Cardiac septum (tissue), 1 donor: ENCODE results near the gene SRGAP1. TPM values are rescaled to one million over a fixed set of nuclear protein-coding genes. Genes with fewer than 3 reads are reported as not detected.

Experiments
- DNase-seq: peaks from one replicate; pipeline ENCODE4 v3.0.0-alpha.2; 2020; ENCODE audit warnings: low spot score
- intact Hi-C: fragments of 100-400 bp; cut with DNase I; formaldehyde crosslinking; loops from one replicate; pipeline ENCODE4 v1.14.0; 2022
- total RNA-seq: library from RNA; stranded (reverse); fragmentation: NEBNext Ultra II Directional; extraction: Animal tissue kit (Norgen Biotek cat#: 25700); gene quantifications from one replicate; pipeline ENCODE4 v1.2.1, GENCODE V29; 2021
- donor health status: DM: no; HTN: no; CAD: no.

Gene SRGAP1
- total RNA-seq, 1 donor from 2014 or later = 5.9 TPM

DNA sequence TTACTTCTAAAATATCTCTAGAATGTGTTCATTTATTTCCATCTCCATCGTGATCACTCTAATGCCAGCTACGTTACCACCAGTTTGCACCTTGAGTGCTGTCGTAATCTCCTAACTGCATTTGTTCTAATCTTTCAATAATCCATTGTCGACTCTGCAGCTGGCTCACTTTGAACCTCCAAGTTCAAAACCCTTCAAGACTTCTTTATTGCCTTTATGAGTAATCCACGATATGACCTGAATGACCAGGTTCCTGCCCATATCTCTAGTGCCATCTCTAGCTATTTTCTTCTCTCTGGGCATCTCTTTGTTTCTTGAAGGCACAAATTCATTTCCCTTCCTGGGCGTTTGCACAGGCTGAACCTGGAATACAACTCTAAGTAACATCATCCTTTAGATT lies 76.7 kb downstream of the SRGAP1 start:
- intact Hi-C loops = no loop called here
- no peak for DNase-seq

DNA sequence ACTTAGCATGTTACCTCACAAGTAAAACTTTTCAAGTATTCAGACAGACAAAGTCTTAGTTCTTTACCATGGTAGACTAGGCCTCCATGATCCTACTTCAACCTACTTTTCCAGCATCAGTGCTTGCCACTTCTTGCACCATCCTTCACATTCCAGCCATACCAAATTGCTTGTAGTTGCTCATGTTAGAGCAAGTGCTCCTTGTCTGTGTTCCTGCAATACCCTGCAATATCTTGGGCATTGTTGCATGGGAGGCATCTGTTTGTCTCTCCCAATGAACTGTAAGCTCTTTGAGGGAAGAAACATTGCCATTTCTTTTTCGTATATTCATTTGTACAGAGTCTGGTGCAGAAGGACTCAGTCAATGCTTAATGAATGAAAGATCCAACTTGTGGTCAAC lies 78.0 kb downstream of the SRGAP1 start:
- intact Hi-C loops = no loop called here
- DNase-seq = no peak

- intact Hi-C loops = no loop called here
Measured at GRCh38 chr12:63924781-63925180, 80.3 kb downstream of the SRGAP1 start.

GRCh38 chr12:63927511-63927910 lies 83.0 kb downstream of the SRGAP1 start:
- intact Hi-C loops = no loop called here

More at GRCh38 chr12:63924781-63925180, 80.3 kb downstream of the SRGAP1 start:
- no peak for DNase-seq

DNA sequence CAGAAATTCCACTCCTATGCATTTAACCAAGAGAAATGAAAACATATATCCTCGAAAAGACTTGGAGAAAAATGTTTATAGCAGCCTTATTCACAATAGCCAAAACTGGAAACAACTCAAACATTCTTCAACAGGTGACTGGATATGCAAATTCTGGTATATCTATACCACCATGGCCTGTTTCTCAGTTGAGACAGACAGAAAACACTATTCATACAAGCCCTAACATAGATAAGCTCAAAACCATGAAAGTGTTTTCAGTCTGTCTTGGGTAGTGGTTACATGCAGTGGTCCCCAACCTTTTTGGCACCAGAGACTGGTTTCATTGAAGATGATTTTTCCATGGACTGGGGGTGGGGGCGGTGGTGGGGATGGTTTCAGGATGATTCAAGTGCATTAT lies 83.8 kb downstream of the SRGAP1 start:
- no peak for DNase-seq
- intact Hi-C loops = no loop called here

More at GRCh38 chr12:63927511-63927910, 83.0 kb downstream of the SRGAP1 start:
- no peak for DNase-seq

GRCh38 chr12:63929426-63929825 lies 84.9 kb downstream of the SRGAP1 start:
- intact Hi-C loops = no loop called here
- DNase-seq = no peak

DNA sequence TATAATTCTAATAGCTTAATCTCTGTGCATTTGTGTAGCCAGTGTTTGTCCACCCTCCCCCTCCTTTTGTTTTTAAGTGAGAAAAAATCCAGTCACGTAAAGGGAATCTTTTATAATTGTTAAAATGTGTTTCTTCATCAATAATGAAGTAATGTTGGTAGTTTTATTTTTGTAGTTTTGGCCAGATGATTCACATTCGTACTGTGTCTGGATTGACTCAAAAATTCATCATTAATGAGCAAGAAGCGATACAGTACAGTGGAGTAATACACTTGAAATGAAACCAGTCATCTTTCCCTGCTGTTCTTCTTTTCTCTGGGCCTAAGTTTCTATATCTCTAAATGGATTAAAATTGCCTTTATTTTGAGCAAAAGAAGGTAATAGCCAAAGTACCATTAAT lies 86.5 kb downstream of the SRGAP1 start:
- intact Hi-C loops = no loop called here
- no peak for DNase-seq

DNA sequence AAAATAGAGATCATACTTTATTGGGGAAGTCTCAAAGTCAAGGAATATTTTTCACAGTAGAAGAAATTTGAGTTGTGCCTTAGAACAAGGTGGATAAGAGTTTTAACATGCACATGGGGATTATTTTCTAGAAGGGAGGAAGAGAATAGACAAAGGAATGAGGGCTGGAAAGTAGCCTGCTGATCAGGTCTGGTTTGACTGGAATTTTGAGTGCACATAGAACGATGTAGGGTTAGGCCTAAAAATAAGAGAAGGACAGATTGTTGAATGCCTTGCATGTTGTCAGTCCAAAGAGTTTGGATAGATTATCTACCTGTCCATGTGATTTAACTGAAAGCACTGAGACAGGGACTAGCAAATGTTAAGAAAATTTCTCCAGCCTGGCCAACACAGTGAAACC lies 87.2 kb downstream of the SRGAP1 start:
- intact Hi-C loops = no loop called here
- no peak for DNase-seq

DNA sequence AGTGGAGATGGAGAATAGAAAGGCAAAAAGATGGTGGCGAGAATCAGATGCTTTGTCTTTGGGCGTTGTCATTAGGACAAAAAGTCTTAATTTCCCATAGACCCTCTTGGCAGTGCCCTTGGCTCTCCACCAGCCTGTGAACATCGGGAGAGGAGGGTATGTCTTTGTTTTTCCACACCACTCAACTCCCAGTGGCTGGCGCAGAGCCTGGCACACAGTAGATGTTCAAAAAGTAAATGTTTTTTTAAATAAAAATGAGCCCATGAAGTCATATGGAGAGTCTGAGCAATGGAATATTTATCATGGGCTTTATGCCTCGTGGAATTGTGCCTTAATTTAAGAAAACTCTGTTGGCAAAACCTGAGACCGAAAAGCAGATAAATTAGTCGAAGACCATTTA lies 90.4 kb downstream of the SRGAP1 start:
- no peak for DNase-seq
- intact Hi-C loops = no loop called here

DNA sequence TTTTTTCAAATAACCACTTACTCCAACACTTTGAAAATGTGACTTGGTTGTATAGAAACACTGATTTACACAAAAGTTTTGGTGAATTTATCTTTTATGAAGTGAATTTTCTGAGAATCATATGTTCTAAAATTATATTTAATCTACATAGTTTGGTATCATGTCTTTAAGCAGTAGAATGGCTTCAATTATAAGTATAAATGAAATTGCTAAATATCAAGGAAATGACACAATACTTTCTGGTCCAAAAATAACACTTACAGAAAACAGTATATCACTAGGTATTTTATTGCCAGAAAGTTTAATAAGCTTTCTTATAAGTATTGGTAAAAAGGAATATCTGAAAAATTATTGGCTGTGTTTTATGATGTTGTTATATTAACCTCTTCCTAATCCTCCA lies 90.9 kb downstream of the SRGAP1 start:
- intact Hi-C loops = no loop called here
- DNase-seq = no peak

DNA sequence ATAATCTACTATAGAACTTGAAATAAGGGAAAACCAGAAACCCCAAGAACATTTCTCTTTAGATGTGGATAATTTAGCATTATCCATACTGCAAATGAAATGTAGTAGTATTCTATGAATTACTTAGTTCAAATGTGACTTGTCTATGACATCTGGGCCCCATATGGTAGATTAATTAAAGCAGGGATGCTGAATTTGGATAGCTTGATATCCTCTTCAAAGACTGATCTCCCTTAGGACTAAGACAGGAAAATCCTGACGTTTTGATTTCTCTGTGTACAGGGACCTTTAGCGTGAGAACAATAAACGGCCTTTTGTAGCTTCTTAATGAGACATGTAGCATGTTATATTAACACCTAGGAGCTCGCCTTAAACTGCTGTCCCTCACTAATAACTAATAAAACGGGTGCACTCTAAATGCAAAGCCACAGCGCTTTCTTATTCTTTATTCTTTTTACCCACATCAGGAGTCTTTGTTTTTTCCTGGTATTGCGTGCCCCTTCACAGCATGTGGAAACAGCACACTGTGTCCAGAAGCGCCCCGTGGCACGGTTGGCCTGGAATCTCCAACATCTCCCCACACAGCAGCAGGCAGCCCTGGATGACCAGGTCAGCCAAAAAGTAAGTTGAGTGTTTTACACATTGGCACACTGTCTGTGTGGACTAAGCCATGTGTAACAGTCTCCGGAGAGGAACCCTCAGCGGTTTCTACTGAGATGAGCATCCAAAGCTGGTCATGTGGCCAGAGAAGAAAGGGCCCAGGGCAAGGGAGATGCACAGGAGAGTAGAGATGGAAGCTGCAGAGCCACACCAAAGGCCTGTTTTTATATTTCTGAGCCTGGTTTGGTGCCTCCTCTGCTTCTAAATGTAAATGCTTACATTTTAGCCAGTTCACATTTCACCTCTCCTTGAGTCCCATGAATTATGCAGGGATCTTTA lies 93.1 kb downstream of the SRGAP1 start:
- intact Hi-C loops = no loop called here
- DNase-seq = no peak

DNA sequence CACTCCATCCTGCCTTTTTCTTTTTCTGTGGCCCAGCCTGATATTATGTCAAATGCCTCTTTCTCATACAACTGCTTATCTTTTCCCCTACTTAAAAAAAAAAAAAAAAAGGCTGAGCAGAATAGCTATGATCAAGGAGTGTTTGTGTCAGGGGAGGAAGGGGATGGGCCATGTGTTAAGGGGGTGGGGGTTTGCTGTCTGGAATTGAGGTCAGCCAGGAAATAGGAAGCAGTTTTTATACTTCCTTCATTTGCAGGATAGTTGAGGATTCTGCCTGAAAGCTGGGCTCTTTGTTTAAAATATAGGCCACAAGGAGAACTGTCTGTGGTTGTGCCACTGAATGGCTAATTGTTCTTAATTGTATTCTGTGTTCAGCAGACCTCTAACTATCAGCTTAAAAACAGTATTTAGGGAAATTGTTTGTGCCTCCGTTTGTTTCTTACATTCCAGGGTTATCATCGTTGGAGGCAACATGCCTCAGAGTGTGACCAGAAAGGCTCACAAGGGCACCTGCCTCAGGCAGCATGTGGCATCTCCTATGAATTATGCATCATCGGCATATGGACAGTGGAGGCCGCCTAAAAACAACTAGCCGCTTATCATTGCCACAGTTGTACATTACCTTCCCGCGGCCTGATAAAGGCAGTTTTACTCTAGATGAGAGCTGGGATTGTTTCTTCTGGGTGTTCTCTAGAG lies 96.0 kb downstream of the SRGAP1 start:
- intact Hi-C loops = no loop called here
- DNase-seq = no peak

- DNase-seq = no peak
- intact Hi-C loops = no loop called here
Measured at GRCh38 chr12:63941166-63941800, 96.8 kb downstream of the SRGAP1 start.

DNA sequence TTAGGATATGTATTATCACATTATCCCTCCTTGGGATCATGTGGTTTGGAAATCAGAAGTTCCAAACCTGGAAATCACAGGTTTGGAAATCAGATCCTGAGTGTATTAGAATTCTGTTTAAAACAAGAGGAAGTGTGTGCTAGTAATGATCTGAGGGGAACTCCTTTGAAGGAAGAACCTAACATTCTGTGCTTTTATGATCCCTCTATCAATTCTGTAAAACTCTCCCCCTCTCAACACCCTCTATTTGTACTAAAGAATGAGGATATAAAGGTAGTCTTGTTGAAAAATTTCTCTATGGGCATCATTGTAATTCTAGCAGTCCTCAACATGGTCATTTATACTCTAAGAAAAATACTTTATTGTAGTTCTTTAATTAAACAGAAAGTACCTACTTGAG lies 97.4 kb downstream of the SRGAP1 start:
- DNase-seq = no peak
- intact Hi-C loops = no loop called here

DNA sequence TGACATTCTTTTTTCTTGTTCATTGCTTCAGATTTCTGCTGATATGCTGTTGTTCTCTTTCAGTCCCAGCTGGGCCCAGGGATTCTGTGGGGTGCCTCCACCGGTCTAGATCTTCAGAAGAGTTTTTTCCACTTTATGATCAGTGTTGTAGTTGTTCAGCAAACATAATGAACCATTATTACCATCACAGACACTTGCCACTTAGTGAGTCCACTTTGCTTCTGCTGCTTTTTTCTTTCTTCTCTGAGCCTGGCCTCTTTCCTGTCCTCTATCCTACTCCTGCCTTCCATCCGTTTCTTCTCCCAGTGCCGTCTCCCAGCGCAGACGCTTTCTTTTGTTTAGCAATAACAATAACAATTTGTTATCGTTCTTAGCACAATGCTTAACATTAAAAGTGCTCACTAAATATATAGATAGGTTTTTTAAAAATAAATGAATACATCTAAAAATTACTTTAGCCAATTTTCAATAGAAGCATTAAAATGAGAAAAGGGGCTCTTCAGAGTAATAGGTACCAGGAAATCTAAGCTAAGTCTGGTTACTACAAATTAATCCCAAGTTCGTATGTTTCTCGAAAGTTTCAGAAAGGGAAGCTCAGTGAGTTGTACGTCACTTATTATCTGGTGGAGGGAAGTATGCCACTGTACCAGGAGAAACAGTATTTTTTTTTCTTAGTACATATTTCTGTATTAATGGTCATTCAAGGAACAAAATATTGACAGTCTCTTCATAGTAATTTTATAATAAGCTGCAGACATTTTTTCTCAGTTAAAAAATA lies 98.2 kb downstream of the SRGAP1 start:
- intact Hi-C loops = no loop called here
- DNase-seq = no peak

- intact Hi-C loops = no loop called here
- no peak for DNase-seq
Measured at GRCh38 chr12:63944034-63944579, 99.6 kb downstream of the SRGAP1 start.

GRCh38 chr12:63944586-63945228 lies 100.2 kb downstream of the SRGAP1 start:
- intact Hi-C loops = no loop called here
- DNase-seq = no peak

DNA sequence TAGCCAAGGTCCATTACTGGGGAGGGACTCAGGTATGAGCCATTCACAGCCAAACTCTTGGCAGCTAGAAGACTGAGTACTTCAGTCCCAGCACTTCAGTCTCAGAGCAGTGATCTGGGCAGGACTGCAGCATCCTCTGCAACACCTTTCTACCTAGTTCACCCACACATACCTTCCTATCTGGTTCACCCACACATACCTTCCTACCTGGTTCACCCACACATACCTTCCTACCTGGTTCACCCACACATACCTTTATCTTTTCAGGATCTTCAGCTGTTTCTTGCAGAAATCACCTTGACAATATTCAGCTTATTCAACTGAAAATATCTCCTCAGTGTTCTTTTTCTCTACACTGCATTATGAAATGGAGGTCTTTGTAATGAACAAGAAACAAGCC lies 101.3 kb downstream of the SRGAP1 start:
- intact Hi-C loops = no loop called here
- DNase-seq = no peak

GRCh38 chr12:63948211-63948610 lies 103.7 kb downstream of the SRGAP1 start:
- intact Hi-C loops = no loop called here
- DNase-seq = no peak
